Liver (tissue), 9 donors: Measurements from ENCODE around the gene AMER1. TPM values are rescaled to one million over a fixed set of nuclear protein-coding genes. Genes with fewer than 3 reads are reported as not detected.

Source experiments
- DNase-seq: peaks from one replicate; pipeline ENCODE4 v3.0.0-alpha.2; 2017; ENCODE audit warnings: low spot score
- H3K27ac ChIP-seq, 2 donors: one replicate each; pipeline ENCODE4 v1.7.0; 2013; ENCODE audit warnings: inconsistent platforms in 2 of 2, low read length in 2 of 2, control low read depth in 1 of 2, low read depth in 1 of 2, mild to moderate bottlenecking in 1 of 2
- H3K27me3 ChIP-seq, 4 donors: one replicate each; pipeline versions ENCODE4 v1.6.1 to v1.7.0; 2013; ENCODE audit warnings: low read length in 3 of 4, inconsistent platforms in 1 of 4, mild to moderate bottlenecking in 1 of 4, moderate library complexity in 1 of 4; ENCODE audit not compliant: control insufficient read depth in 4 of 4, insufficient read depth in 4 of 4
- H3K36me3 ChIP-seq, 4 donors: one replicate each; pipeline versions ENCODE4 v1.6.1 to v1.7.0; 2013; ENCODE audit warnings: low read length in 3 of 4, mild to moderate bottlenecking in 3 of 4, low read depth in 1 of 4, moderate library complexity in 1 of 4; ENCODE audit not compliant: control insufficient read depth in 4 of 4, insufficient read depth in 3 of 4
- H3K4me1 ChIP-seq, 4 donors: one replicate each; pipeline versions ENCODE4 v1.6.1 to v1.7.0; 2013; ENCODE audit warnings: low read length in 3 of 4, mild to moderate bottlenecking in 3 of 4, moderate library complexity in 1 of 4; ENCODE audit not compliant: control insufficient read depth in 4 of 4, insufficient read depth in 4 of 4
- H3K4me3 ChIP-seq, 3 donors: one replicate each; pipeline versions ENCODE4 v1.6.1 to v1.7.0; 2013; ENCODE audit warnings: low read length in 3 of 3, control low read depth in 1 of 3, low read depth in 1 of 3, mild to moderate bottlenecking in 1 of 3
- H3K9ac ChIP-seq, 2 donors: one replicate each; pipeline ENCODE4 v1.7.0; 2013; ENCODE audit warnings: low read length in 2 of 2, mild to moderate bottlenecking in 2 of 2, moderate library complexity in 2 of 2, control low read depth in 1 of 2, low read depth in 1 of 2
- H3K9me3 ChIP-seq, 4 donors: one replicate each; pipeline versions ENCODE4 v1.6.1 to v1.7.0; 2013; ENCODE audit warnings: low read length in 3 of 4; ENCODE audit not compliant: control insufficient read depth in 4 of 4
- FOXA2 ChIP-seq: IDR thresholded peaks from 2 replicates; pipeline ENCODE4 v1.6.1; 2016; ENCODE audit warnings: antibody characterized with exemption
- GABPA ChIP-seq, 2 donors: IDR thresholded peaks in 1 of 2; conservative IDR thresholded peaks in 1 of 2; 2 replicates each; pipeline ENCODE4 v1.6.1; 2016; ENCODE audit warnings: antibody characterized with exemption in 2 of 2, mild to moderate bottlenecking in 1 of 2, moderate library complexity in 1 of 2
- HNF4G ChIP-seq: IDR thresholded peaks from 2 replicates; pipeline ENCODE4 v1.6.1; 2016; ENCODE audit warnings: antibody characterized with exemption
- JUND ChIP-seq, 2 donors: IDR thresholded peaks; 2 replicates each; pipeline ENCODE4 v1.6.1; 2016; ENCODE audit warnings: antibody characterized with exemption in 2 of 2
- NR2F2 ChIP-seq: IDR thresholded peaks from 2 replicates; pipeline ENCODE4 v1.6.1; 2016; ENCODE audit warnings: antibody characterized with exemption
- RAD21 ChIP-seq, 2 donors: IDR thresholded peaks; 2 replicates each; pipeline ENCODE4 v1.6.1; 2016; ENCODE audit warnings: antibody characterized with exemption in 2 of 2, mild to moderate bottlenecking in 2 of 2
- RXRA ChIP-seq, 2 donors: IDR thresholded peaks; 2 replicates each; pipeline ENCODE4 v1.6.1; 2017 to 2018; ENCODE audit warnings: antibody characterized with exemption in 2 of 2, mild to moderate bottlenecking in 1 of 2
- SP1 ChIP-seq: IDR thresholded peaks from 2 replicates; pipeline ENCODE4 v1.6.1; 2018; ENCODE audit warnings: antibody characterized with exemption, mild to moderate bottlenecking
- TAF1 ChIP-seq: conservative IDR thresholded peaks from 2 replicates; pipeline ENCODE4 v1.6.1; 2016; ENCODE audit warnings: antibody characterized with exemption, mild to moderate bottlenecking
- YY1 ChIP-seq: IDR thresholded peaks from 2 replicates; pipeline ENCODE4 v1.6.1; 2016; ENCODE audit warnings: antibody characterized with exemption, mild to moderate bottlenecking
- WGBS: extraction: QIAGEN DNeasy Blood & Tissue Kit; methylation state at CpG from one replicate; pipeline ENCODE4 v1.1.7; 2013; 5-methylcytosine and 5-hydroxymethylcytosine counted together
- polyA plus RNA-seq, 2 donors: library from polyadenylated mRNA; stranded (reverse) in 1 of 2; unstranded in 1 of 2; fragments of 200-250 nt in 1 of 2; fragments of >200 nt in 1 of 2; fragmentation: Nextera tagmentation in 1 of 2; extraction: Ambion mirVana in 1 of 2; gene quantifications; one replicate each; pipeline versions ENCODE4 v1.2.1 to v1.2.3, GENCODE V29; 2013 to 2015
- total RNA-seq, 2 donors: library from RNA; depleted of rRNA; stranded (reverse); fragments of >200 nt; gene quantifications; one replicate each; pipeline ENCODE4 v1.2.3, GENCODE V29; 2014
- TF ChIP-seq, protein P1 (sequence below): IDR thresholded peaks from 2 replicates; pipeline ENCODE4 v1.6.1; 2016; ENCODE audit warnings: antibody characterized with exemption
- TF ChIP-seq, protein P2 (sequence below): IDR thresholded peaks from 2 replicates; pipeline ENCODE4 v1.6.1; 2016; ENCODE audit warnings: antibody characterized with exemption
- TF ChIP-seq, protein P3 (sequence below): fragments of 150-350 bp; IDR thresholded peaks from 2 replicates; pipeline ENCODE4 v1.5.1; 2017; ENCODE audit warnings: improper control_type of control experiment, low read depth, low read length; ENCODE audit not compliant: missing input control
- TF ChIP-seq, protein P4 (sequence below): IDR thresholded peaks from 2 replicates; pipeline ENCODE4 v1.6.1; 2016; ENCODE audit warnings: antibody characterized with exemption, mild to moderate bottlenecking
- donor health status: healthy.
- donor health status: healthy.
- donor health status: healthy.
- donor health status: healthy.
- donor health status: healthy.

The AMER1 gene
- total and polyA plus RNA-seq, 4 donors: 0.40 to 5.2 (median 2.0) TPM

DNA sequence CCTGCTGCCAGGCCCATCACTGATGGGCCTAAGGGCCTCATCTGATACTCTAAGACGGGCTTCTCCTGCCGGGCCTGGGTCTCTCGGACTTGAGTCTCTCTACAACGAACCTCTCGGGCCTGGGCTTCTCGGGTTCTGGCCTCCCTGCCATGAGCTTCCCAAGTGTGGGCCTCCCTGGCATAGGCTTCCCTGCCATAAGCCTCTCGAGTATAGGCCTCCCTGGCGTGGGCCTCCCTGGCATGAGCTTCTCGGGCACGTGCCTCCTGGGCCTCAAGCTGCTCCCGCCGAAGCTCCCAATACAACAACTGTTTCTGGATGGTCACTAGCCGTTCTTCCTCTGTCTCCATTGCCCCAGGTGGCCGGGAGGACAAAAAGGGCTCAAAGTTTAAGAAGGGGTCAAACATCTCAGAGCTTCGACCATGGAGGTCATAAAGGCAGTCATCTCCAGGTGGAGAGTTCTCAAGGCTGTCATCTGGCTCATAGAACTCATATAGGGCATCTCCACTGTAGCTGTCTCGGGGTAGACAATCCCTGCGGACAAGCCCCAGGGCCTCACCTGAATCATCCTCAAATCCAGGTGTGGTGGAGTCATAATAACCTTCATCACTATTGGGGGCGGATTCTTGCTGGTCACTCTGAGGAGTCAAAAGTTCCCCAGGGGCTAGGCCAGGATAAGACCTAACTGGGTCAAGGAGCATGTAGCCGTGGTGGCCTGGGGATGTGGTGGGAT, 14.1 kb downstream of the AMER1 start:
- TF ChIP-seq JUND (IDR thresholded peaks at IDR 0.05) (no peak), HNF4G (no peak), RXRA (IDR thresholded peaks at IDR 0.05) (no peak), GABPA (IDR thresholded peaks at IDR 0.05 in 1 of 2, conservative IDR thresholded peaks at IDR 0.05 in 1 of 2) (no peak)
- TF ChIP-seq, protein P1, sequence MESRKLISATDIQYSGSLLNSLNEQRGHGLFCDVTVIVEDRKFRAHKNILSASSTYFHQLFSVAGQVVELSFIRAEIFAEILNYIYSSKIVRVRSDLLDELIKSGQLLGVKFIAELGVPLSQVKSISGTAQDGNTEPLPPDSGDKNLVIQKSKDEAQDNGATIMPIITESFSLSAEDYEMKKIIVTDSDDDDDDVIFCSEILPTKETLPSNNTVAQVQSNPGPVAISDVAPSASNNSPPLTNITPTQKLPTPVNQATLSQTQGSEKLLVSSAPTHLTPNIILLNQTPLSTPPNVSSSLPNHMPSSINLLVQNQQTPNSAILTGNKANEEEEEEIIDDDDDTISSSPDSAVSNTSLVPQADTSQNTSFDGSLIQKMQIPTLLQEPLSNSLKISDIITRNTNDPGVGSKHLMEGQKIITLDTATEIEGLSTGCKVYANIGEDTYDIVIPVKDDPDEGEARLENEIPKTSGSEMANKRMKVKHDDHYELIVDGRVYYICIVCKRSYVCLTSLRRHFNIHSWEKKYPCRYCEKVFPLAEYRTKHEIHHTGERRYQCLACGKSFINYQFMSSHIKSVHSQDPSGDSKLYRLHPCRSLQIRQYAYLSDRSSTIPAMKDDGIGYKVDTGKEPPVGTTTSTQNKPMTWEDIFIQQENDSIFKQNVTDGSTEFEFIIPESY: no peak
- TF ChIP-seq, protein P2, sequence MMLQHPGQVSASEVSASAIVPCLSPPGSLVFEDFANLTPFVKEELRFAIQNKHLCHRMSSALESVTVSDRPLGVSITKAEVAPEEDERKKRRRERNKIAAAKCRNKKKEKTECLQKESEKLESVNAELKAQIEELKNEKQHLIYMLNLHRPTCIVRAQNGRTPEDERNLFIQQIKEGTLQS: no peak
- Histone ChIP-seq H3K27me3 (no peaks in the 10 kb centered on the region), H3K9ac (no peak overlapping the region), H3K9me3 (no peaks in the 10 kb centered on the region), H3K36me3 (peaks cover 3 to 19% (median 10%) of the 10 kb centered on the region in 4 donors), H3K4me1 (no peaks in the 10 kb centered on the region), H3K27ac (no peak overlapping the region), H3K4me3 (no peak overlapping the region)
- 96% methylated on average over 19 of the region's 19 CpGs for WGBS
- DNase-seq: no peak

DNA sequence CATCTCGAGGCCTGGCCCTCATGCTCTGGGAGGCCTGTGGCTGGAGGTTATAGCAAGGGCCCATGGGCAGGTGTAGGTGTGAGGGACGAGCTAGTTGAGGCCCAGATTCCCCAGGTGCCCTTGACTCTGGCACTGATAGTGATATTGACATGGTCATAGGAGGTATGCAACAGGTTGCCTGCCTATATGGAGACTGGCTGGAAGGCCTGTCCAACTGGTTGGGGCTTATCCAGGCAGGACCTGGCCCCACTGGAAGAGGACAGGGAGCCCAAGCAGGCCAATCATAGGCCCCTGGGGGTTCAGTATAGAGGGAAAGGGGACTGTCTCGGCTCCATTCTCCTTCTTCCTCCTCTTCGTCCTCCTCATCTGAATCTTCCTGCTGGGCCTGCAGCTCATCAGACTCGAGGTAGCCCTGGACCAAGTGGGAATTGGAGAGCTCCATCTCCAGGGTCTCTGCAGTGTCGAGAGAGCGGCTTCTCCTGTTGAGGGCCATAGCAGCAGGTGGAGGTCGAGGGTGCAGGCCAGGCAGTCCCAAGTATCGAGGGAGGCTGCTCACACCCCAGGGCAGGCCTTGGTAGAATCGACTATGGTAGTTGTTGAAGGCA, 15.3 kb downstream of the AMER1 start:
- no peak overlapping the region for H3K9ac ChIP-seq
- DNase-seq: no peak
- peaks cover 3 to 19% (median 10%) of the 10 kb centered on the region in 4 donors for H3K36me3 ChIP-seq
- no peaks in the 10 kb centered on the region for H3K9me3 ChIP-seq
- H3K27ac ChIP-seq: no peak overlapping the region
- H3K4me1 ChIP-seq: no peaks in the 10 kb centered on the region
- TF ChIP-seq RAD21 (IDR thresholded peaks at IDR 0.05): no peak
- TF ChIP-seq GABPA (IDR thresholded peaks at IDR 0.05 in 1 of 2, conservative IDR thresholded peaks at IDR 0.05 in 1 of 2): no peak
- no peak for TF ChIP-seq YY1
- no peak for TF ChIP-seq TAF1
- no peak for TF ChIP-seq FOXA2
- TF ChIP-seq, protein P3, sequence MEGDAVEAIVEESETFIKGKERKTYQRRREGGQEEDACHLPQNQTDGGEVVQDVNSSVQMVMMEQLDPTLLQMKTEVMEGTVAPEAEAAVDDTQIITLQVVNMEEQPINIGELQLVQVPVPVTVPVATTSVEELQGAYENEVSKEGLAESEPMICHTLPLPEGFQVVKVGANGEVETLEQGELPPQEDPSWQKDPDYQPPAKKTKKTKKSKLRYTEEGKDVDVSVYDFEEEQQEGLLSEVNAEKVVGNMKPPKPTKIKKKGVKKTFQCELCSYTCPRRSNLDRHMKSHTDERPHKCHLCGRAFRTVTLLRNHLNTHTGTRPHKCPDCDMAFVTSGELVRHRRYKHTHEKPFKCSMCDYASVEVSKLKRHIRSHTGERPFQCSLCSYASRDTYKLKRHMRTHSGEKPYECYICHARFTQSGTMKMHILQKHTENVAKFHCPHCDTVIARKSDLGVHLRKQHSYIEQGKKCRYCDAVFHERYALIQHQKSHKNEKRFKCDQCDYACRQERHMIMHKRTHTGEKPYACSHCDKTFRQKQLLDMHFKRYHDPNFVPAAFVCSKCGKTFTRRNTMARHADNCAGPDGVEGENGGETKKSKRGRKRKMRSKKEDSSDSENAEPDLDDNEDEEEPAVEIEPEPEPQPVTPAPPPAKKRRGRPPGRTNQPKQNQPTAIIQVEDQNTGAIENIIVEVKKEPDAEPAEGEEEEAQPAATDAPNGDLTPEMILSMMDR: no peak
- TF ChIP-seq, protein P4, sequence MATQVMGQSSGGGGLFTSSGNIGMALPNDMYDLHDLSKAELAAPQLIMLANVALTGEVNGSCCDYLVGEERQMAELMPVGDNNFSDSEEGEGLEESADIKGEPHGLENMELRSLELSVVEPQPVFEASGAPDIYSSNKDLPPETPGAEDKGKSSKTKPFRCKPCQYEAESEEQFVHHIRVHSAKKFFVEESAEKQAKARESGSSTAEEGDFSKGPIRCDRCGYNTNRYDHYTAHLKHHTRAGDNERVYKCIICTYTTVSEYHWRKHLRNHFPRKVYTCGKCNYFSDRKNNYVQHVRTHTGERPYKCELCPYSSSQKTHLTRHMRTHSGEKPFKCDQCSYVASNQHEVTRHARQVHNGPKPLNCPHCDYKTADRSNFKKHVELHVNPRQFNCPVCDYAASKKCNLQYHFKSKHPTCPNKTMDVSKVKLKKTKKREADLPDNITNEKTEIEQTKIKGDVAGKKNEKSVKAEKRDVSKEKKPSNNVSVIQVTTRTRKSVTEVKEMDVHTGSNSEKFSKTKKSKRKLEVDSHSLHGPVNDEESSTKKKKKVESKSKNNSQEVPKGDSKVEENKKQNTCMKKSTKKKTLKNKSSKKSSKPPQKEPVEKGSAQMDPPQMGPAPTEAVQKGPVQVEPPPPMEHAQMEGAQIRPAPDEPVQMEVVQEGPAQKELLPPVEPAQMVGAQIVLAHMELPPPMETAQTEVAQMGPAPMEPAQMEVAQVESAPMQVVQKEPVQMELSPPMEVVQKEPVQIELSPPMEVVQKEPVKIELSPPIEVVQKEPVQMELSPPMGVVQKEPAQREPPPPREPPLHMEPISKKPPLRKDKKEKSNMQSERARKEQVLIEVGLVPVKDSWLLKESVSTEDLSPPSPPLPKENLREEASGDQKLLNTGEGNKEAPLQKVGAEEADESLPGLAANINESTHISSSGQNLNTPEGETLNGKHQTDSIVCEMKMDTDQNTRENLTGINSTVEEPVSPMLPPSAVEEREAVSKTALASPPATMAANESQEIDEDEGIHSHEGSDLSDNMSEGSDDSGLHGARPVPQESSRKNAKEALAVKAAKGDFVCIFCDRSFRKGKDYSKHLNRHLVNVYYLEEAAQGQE: no peak
- no peak for TF ChIP-seq NR2F2
- TF ChIP-seq, protein P1: no peak
- TF ChIP-seq JUND (IDR thresholded peaks at IDR 0.05): no peak
- TF ChIP-seq RXRA (IDR thresholded peaks at IDR 0.05): no peak
- no peak for TF ChIP-seq SP1
- no peak overlapping the region for H3K4me3 ChIP-seq
- H3K27me3 ChIP-seq: no peaks in the 10 kb centered on the region
- 95% methylated on average over 10 of the region's 10 CpGs for WGBS
